ENCODE results near the gene WDR81. TPM values are rescaled to one million over a fixed set of nuclear protein-coding genes. Genes with fewer than 3 reads are reported as not detected.

Gene WDR81
- total RNA-seq, 6 experiments from 2014 or later = 23.0 to 27.2 (median 23.9) TPM

DNA sequence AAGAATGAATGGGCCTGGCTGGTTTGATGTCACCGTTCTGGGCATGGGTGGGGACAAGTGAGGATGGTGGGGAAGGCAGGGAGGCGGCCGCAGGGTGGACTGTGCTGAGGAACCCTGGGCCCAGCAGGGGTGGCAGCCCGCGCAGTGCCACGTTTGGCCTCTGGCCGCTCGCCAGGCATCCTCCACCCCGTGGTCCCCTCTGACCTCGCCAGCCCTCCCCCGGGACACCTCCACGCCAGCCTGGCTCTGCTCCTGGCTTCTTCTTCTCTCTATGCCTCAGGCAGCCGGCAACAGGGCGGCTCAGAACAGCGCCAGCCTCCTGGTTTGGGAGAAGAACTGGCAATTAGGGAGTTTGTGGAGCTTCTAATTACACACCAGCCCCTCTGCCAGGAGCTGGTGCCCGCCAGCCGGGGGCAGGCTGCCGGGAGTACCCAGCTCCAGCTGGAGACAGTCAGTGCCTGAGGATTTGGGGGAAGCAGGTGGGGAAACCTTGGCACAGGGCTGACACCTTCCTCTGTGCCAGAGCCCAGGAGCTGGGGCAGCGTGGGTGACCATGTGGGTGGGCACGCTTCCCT is 30.8 kb downstream of the WDR81 start:
- peak overlapping the region in 2 of 3 donors; percentile 15 to 51 for H3K27ac ChIP-seq
- DNase-seq (peak; percentile 63 to 81 (median 78)), ATAC-seq (peak; percentile 41 to 72 (median 56))
- H3K27me3 ChIP-seq = no peaks in the 10 kb centered on the region
- peaks cover 0 to 41% (median 4%) of the 10 kb centered on the region in 4 donors for H3K4me1 ChIP-seq
- peaks cover 0 to 34% (median 7%) of the 10 kb centered on the region in 4 donors for H3K36me3 ChIP-seq
- no peaks in the 10 kb centered on the region for H3K9me3 ChIP-seq
- WGBS (ENCODE audit: insufficient coverage, low coverage, low lambda C conversion rate, missing lambda C conversion rate) = 21% methylated on average over 8 of the region's 20 CpGs
- intact Hi-C loops (cut with DNase I) = no loop called here
- TF ChIP-seq CTCF (IDR thresholded peaks at IDR 0.05) = no peak
- no peak for TF ChIP-seq POLR2A (IDR thresholded peaks at IDR 0.05)
- no peak overlapping the region for H3K4me3 ChIP-seq

DNA sequence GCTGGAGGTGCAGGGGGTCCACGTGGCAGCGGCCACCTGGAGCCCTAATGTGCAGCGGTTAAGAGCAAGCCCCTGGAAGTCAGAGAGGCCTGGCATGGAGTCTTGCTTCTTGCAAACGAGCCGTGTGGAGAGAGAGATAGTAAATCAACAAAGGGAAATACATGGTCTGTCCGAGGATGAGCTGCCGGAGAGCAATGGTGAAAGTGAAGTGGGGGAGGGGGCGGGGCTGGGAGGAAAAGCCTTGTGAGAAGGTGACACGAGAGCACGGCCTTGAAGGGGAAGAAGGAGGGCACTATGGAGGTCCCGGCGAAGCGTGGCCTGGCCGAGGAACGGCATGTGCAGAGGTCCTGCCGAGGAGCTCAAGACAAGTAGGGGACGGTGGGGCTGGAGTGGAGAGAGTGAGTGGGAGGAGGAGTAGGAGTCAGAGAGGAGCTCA is 31.3 kb downstream of the WDR81 start:
- peak; percentile 1 to 28 (median 8) for ATAC-seq
- peak; percentile 4 for TF ChIP-seq POLR2A (IDR thresholded peaks at IDR 0.05)
- no peak for TF ChIP-seq CTCF (IDR thresholded peaks at IDR 0.05)
- H3K27me3 ChIP-seq = no peaks in the 10 kb centered on the region
- no peak overlapping the region for H3K4me3 ChIP-seq
- no peaks in the 10 kb centered on the region for H3K9me3 ChIP-seq
- intact Hi-C loops (cut with DNase I) = no loop called here
- peaks cover 0 to 36% (median 4%) of the 10 kb centered on the region in 4 donors for H3K4me1 ChIP-seq
- peak overlapping the region in 2 of 3 donors; percentile 15 to 51 for H3K27ac ChIP-seq
- 38% methylated on average over 16 of the region's 17 CpGs for WGBS (ENCODE audit: insufficient coverage, low coverage, low lambda C conversion rate, missing lambda C conversion rate)
- peaks cover 0 to 29% (median 5%) of the 10 kb centered on the region in 4 donors for H3K36me3 ChIP-seq
- no peak for DNase-seq

DNA sequence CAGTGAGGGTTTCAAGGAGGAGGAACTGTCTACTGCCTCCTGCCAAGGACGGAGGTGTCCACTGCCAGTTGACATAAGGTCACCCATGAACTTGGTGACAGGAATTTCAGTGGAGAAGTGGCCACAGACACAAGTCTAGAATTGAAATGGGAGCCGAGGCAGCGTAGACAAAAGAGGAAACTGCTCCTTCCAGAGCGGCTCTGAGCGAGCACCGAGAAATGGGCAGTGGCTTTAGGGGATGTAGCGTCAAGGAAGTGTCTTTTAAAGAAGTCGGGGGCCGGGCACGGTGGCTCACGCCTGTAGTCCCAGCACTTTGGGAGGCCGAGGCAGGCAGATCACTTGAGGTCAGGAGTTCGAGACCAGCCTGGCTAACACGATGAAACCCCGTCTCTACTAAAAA is 34.3 kb downstream of the WDR81 start:
- intact Hi-C loops (cut with DNase I) = no loop called here
- WGBS (ENCODE audit: insufficient coverage, low coverage, low lambda C conversion rate, missing lambda C conversion rate) = 58% methylated on average over 7 of the region's 15 CpGs
- DNase-seq (no peak), ATAC-seq (no peak)
- TF ChIP-seq POLR2A (IDR thresholded peaks at IDR 0.05) = no peak
- TF ChIP-seq CTCF (IDR thresholded peaks at IDR 0.05) = no peak
- peaks cover 0 to 26% (median under 1%) of the 10 kb centered on the region in 4 donors for H3K4me1 ChIP-seq
- H3K9me3 ChIP-seq = no peaks in the 10 kb centered on the region
- H3K36me3 ChIP-seq = peaks cover 0 to 5% (median 0%) of the 10 kb centered on the region in 4 donors
- H3K27ac ChIP-seq = no peak overlapping the region
- H3K4me3 ChIP-seq = no peak overlapping the region
- no peaks in the 10 kb centered on the region for H3K27me3 ChIP-seq

- ATAC-seq = no peak
- no peak overlapping the region for H3K27ac ChIP-seq
- H3K27me3 ChIP-seq = no peaks in the 10 kb centered on the region
- no peak for DNase-seq
- H3K36me3 ChIP-seq = no peaks in the 10 kb centered on the region
- WGBS (ENCODE audit: insufficient coverage, low coverage, low lambda C conversion rate, missing lambda C conversion rate) = 83% methylated on average over 5 of the region's 5 CpGs
- peaks cover 0 to 26% (median 6%) of the 10 kb centered on the region in 4 donors for H3K4me1 ChIP-seq
- TF ChIP-seq POLR2A (IDR thresholded peaks at IDR 0.05) = no peak
- no peak for TF ChIP-seq CTCF (IDR thresholded peaks at IDR 0.05)
- intact Hi-C loops (cut with DNase I) = no loop called here
- no peaks in the 10 kb centered on the region for H3K9me3 ChIP-seq
- H3K4me3 ChIP-seq = no peak overlapping the region
Measured at GRCh38 chr17:1759529-1759928, 35.0 kb downstream of the WDR81 start.

Measured in right lobe of liver (tissue), 6 donors.